DND-41 (cell line): ENCODE data around the gene SH3GLB1.
A peak's percentile ranks its signal among the peaks of the same experiment; 100 is the strongest.

Experiments
- EZH2 ChIP-seq: IDR thresholded peaks from 3 replicates; pipeline ENCODE4 v1.6.1; 2012; ENCODE audit warnings: borderline replicate concordance, low read depth, mild to moderate bottlenecking, moderate library complexity, low read length, inconsistent platforms; ENCODE audit not compliant: severe bottlenecking
- TF ChIP-seq, protein P1 (sequence below): IDR thresholded peaks from 2 replicates; pipeline ENCODE4 v1.5.1; 2012; ENCODE audit warnings: borderline replicate concordance, low read length, moderate library complexity, mild to moderate bottlenecking; ENCODE audit not compliant: poor library complexity, severe bottlenecking; ENCODE audit errors: extremely low read depth

DNA sequence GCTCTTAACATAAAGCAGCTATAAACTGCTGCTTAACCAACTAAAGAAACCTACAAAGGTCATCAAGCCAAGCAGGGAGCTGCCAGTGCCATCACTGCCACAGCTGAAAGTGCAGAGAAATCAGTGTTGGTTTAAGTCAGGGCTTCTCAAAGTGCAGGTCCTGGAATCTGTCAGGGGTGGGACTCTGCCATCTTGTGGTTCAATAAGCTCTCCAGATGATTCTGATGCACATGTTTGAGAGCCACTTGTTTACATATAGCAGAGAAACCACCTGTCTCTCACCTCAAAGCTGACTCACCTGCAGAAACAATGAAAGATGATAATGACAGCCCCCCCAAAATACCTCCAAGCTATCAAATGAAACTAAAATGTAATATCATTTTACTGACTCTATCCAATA lies 49.3 kb downstream of the SH3GLB1 start:
- TF ChIP-seq, protein P1, sequence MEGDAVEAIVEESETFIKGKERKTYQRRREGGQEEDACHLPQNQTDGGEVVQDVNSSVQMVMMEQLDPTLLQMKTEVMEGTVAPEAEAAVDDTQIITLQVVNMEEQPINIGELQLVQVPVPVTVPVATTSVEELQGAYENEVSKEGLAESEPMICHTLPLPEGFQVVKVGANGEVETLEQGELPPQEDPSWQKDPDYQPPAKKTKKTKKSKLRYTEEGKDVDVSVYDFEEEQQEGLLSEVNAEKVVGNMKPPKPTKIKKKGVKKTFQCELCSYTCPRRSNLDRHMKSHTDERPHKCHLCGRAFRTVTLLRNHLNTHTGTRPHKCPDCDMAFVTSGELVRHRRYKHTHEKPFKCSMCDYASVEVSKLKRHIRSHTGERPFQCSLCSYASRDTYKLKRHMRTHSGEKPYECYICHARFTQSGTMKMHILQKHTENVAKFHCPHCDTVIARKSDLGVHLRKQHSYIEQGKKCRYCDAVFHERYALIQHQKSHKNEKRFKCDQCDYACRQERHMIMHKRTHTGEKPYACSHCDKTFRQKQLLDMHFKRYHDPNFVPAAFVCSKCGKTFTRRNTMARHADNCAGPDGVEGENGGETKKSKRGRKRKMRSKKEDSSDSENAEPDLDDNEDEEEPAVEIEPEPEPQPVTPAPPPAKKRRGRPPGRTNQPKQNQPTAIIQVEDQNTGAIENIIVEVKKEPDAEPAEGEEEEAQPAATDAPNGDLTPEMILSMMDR, result peak; percentile 37
- no peak for TF ChIP-seq EZH2
